Ramos (cell line): ENCODE data around the gene BGN.

Experiments used
- in situ Hi-C: fragments of 300-500 bp; cut with MboI; formaldehyde crosslinking; loops from one replicate; pipeline ENCODE4 v1.14.3; 2022; ENCODE audit warnings: low sequenced_read_pairs; ENCODE audit not compliant: unreplicated experiment

Gene BGN

DNA sequence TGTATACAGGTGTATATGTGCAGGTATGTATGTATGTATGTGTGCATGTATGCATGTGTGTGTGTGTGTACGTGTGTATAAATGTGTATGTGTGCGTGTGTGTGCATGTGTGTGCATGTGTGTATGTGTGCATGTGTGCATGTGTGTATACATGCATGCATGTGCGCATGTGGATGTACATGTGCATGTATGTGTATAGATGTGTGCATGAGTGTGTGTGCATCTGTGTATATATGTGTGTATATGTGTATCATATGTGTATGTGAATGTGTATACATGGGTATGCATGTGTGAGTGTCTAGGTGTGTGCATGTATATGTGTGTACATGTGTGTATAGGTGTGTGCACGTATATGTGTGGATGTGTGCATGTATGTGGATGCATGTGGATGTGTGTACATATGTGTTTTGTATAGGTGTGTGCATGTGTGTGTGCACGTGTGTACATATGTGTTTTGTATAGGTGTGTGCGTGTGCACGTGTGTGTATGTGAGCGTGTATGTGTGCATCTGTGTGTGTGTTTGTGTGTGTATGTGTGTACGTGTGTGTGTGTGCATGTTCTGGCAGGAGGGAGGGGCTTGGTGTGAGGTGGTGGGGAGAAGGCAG is 6.0 kb downstream of the BGN start:
- in situ Hi-C loops, result loop anchor here (25.0 kb wide), 1 partner anchor 538 kb away; no protein-coding TSS in a partner anchor

- in situ Hi-C loops, result loop anchor here (25.0 kb wide), 1 partner anchor 539 kb away; no protein-coding TSS in a partner anchor
These were observed 6.8 kb downstream of the BGN start for GRCh38 chrX:153501530-153501929.

DNA sequence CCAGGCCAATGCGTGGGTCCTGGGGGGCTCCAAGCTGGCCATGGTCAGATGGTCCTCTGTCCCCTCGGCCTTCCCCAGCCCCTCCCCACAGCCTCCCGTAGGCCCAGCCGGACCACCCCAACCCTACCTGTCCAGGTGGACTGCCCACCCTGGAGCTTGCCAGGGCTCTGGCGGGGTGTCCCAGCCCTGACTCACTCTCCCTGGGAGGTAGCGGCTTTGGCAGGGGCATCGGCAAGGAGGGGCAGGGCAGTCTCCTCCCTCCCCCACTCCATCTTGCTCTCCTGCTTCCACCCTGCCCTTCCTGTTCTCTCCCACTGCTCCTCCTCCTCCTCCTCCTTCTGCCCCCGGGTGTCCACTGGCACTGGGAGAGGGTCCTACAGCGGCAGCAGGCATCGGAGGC is 7.4 kb downstream of the BGN start:
- in situ Hi-C loops, result loop anchor here (25.0 kb wide), 1 partner anchor 540 kb away; no protein-coding TSS in a partner anchor

- in situ Hi-C loops, result loop anchor here (25.0 kb wide), 1 partner anchor 540 kb away; no protein-coding TSS in a partner anchor
These were observed 8.0 kb downstream of the BGN start for GRCh38 chrX:153502796-153503195.

- in situ Hi-C loops, result loop anchor here (25.0 kb wide), 1 partner anchor 542 kb away; no protein-coding TSS in a partner anchor
These were observed 9.8 kb downstream of the BGN start for GRCh38 chrX:153504445-153505016.

- in situ Hi-C loops, result loop anchor here (25.0 kb wide), 1 partner anchor 543 kb away; no protein-coding TSS in a partner anchor
These were observed 10.6 kb downstream of the BGN start for GRCh38 chrX:153505361-153505760.

- in situ Hi-C loops, result loop anchor here (25.0 kb wide), 1 partner anchor 545 kb away; no protein-coding TSS in a partner anchor
These were observed 12.9 kb downstream of the BGN start for GRCh38 chrX:153507484-153508178.

DNA sequence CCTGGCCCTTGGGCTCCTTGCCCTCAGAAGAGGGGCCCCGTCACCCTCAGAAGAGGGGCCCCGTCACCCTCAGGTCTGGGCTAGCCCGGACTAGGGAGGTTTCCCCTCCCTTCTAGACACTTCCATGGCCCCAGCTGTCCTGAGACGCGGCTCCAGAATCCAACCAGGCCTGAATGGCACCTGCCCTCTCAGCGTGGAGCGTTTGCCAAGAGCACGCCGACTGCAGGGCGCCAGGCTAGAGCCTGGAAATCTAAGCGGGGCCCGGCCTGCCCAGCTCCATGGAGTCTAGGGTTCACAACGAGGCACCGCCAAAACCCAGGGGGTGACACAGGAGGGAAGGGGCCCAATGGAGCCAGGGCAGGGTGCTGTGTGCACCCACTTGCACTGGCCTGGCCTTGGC is 14.8 kb downstream of the BGN start:
- in situ Hi-C loops, result loop anchor here (25.0 kb wide), 1 partner anchor 547 kb away; no protein-coding TSS in a partner anchor

DNA sequence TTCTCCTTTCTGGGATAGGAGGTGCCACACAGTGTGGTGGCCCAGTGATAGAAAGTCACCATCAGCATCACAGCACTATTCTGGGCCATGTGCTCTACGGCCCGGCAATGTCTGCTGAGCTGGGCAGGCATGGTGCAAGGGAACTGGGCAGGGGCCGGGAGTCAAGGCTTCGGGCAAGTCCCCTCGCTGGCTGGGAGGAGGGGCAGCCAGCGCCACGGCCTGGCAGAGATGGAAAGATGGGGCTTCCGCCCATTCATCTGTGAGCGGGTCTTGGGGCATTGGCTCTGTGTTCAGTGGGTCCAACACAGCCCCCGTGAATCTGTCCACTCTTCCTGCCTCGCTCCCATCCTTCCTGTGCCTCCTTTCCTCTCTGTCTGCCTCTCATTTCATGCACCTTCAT is 15.6 kb downstream of the BGN start:
- in situ Hi-C loops, result loop anchor here (25.0 kb wide), 1 partner anchor 548 kb away; no protein-coding TSS in a partner anchor

- in situ Hi-C loops, result loop anchor here (25.0 kb wide), 1 partner anchor 550 kb away; no protein-coding TSS in a partner anchor
These were observed 17.2 kb downstream of the BGN start for GRCh38 chrX:153511784-153512500.

DNA sequence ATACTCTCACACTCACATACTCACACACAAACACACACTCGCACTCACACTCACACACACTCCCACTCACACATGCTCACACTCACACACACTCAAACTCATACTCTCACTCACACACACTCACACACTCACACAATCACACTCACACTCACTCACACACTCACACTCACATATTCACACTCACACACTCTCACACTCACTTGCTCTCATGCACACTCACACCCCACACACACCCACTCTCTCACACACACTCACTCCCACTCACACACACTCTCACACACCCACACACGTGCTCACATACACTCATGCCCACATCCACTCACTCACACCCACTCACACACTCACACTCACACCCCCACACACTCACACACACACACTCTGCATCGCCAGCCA is 17.7 kb downstream of the BGN start:
- in situ Hi-C loops, result loop anchor here (25.0 kb wide), 1 partner anchor 550 kb away; no protein-coding TSS in a partner anchor

DNA sequence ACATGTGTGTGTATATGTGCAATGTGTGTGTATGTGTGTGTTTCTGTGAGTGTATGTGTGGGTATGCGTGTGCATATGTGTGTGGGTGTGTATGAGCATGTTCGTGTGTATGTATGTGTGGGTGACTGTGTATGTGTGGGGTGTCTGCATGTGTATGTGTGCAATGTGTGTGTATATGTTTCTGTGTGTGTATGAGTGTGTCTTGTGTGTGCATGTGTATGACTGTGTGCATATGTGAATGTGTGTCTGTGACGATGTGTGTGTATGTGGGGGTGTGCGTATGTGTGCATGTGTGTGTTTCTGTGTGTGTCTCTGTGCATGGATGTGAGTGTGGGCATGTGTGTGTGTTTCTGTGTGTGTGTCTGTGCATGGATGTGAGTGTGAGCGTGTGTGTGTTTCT is 18.5 kb downstream of the BGN start:
- in situ Hi-C loops, result loop anchor here (25.0 kb wide), 1 partner anchor 551 kb away; no protein-coding TSS in a partner anchor

DNA sequence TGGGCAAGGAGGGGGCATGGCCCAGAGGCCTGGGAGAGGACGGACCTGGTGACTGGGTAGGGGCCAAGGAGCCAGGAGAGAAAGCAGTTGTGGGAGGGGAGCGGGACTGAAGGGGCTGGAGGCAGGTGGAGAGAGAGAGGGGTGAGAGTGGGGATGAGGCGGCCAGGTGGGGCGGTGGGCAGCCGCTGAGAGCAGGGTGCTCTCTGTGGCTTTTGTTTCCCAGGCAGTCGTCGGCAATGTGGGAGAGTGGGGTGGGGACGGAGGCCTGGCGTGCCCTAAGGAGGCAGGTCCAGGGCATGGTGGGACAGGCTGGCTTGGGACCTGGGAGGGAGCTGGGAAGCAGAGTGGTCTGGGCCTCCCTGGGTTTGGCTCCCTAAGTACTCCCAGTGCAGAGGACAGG is 19.5 kb downstream of the BGN start:
- in situ Hi-C loops, result loop anchor here (25.0 kb wide), 1 partner anchor 552 kb away; no protein-coding TSS in a partner anchor

GRCh38 chrX:153515435-153515834 is 20.7 kb downstream of the BGN start:
- in situ Hi-C loops, result loop anchor here (25.0 kb wide), 1 partner anchor 553 kb away; no protein-coding TSS in a partner anchor

DNA sequence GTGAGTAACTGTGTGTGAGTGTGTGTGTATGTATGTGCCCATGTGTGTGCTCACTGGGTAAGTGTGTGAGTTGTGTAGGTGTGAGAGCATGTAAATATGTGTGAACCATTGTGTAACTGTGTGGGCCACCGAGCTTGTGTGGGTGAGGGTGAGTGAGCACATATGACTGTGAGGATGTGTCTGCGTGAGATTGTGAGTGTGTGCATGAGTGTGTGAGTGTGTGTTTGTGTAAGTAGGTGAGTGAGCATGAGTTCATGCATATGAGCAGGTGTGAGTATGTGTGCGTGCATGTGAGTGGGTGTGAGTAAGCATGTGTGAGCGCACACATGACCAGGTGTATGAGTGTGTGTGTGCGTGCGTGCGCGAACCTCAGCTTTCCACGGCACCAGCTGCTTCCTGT is 21.3 kb downstream of the BGN start:
- in situ Hi-C loops, result loop anchor here (25.0 kb wide), 1 partner anchor 554 kb away; no protein-coding TSS in a partner anchor

DNA sequence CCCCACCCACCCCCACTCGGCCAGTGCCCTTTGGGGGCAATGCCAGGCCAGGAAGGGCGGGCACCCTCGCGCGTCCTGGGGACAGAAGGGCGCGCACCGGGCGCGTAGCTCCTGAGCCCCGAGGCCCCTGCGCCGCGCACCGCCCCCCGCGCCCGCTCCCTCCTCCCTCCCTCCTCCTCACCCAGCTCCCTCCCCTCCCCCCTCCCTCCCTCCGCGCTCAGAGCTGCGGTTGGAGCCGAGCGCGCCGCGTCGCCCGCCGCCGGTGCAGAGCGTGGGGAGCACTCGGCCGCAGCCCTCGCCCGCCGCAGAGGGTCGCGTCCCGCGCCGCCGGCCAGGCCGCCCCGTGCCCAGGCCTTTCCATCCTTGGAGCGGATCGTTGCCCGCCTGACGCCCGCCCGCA is 22.6 kb downstream of the BGN start, which contains the start of gene ATP2B3:
TSS of gene ATP2B3 (plus strand) at position 220 of the 400 bp plus-strand sequence. CDS start 18,606 bp downstream, outside the sequence.
- in situ Hi-C loops, result loop anchor here (25.0 kb wide), 1 partner anchor 555 kb away; no protein-coding TSS in a partner anchor

DNA sequence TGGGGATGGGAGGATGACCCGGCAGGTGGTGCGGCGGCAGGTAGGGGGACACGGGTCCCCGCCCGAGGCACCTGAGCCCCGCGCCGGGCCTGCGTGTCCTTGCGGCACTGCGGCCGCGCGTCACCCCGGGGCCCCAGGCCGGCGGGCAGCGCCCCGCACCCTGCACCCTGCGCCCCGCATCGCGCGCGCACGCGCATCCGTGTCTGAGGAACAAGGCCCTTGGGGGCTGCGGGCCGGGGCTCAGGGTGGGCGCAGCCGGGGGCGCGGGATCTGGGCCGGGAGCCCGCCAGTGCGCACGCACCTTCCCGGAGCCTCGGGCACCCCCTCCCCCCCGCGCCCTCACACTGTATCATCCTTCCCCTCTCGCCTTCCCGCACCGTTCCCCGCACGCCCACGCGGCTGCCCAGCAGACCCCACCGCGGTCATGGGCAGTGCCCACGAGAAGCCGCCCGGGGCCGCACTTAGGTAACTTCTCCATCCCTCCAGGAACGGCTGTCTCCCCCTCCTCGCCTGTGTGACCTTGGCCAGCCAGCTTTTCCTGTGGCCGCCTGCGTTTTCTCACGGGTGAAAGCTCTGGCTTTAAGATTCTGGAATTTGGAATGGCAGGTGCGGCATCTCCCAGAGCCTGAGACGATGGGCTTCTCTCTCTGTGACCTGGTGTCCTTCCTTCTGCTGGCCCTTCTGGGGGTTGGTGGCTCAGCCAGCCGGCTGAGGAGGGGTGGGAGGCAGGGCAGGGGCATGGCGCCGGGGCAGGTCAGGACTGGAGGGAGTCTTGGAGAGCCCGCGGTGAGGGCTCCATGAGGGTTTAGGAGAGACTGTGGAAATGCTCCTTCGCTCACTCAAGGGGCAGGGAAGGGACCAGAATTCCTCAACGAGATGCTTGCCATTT is 23.4 kb downstream of the BGN start:
- in situ Hi-C loops, result loop anchor here (25.0 kb wide), 1 partner anchor 556 kb away; no protein-coding TSS in a partner anchor

GRCh38 chrX:153519569-153520286 is 24.9 kb downstream of the BGN start:
- in situ Hi-C loops, result loop anchor here (25.0 kb wide), 1 partner anchor 557 kb away; no protein-coding TSS in a partner anchor
